ENCODE measurements around the gene MUTYH.
A peak's percentile ranks its signal among the peaks of the same experiment; 100 is the strongest.

Gene MUTYH

GRCh38 chr1:45345014-45345413 lies 4.8 kb upstream of the MUTYH start:
- Histone ChIP-seq H3K9me3 (ENCODE audit: control insufficient read depth, low read length) (no peaks in the 10 kb centered on the region), H3K79me2 (peaks cover 2% of the 10 kb centered on the region), H3K4me2 (ENCODE audit: low read length) (no peak overlapping the region), H2AFZ (no peak overlapping the region), H3K4me3 (ENCODE audit: low read depth, low read length) (no peak overlapping the region), H3K27me3 (ENCODE audit: control insufficient read depth, insufficient read depth, low read length) (no peaks in the 10 kb centered on the region), H3K36me3 (ENCODE audit: control insufficient read depth, insufficient read depth, low read length) (no peaks in the 10 kb centered on the region), H3K9ac (no peak overlapping the region), H3K27ac (no peak overlapping the region), H3K4me1 (peaks cover 28% of the 10 kb centered on the region)
- TF ChIP-seq CTCF (IDR thresholded peaks at IDR 0.05), result no peak

GRCh38 chr1:45344499-45344898 lies 4.3 kb upstream of the MUTYH start:
- Histone ChIP-seq H3K27ac (no peak overlapping the region), H3K4me3 (ENCODE audit: low read depth, low read length) (no peak overlapping the region), H3K36me3 (ENCODE audit: control insufficient read depth, insufficient read depth, low read length) (no peaks in the 10 kb centered on the region), H2AFZ (no peak overlapping the region), H3K9ac (no peak overlapping the region), H3K4me1 (peaks cover 23% of the 10 kb centered on the region), H3K79me2 (peaks cover 2% of the 10 kb centered on the region), H3K27me3 (ENCODE audit: control insufficient read depth, insufficient read depth, low read length) (no peaks in the 10 kb centered on the region), H3K4me2 (ENCODE audit: low read length) (no peak overlapping the region), H3K9me3 (ENCODE audit: control insufficient read depth, low read length) (no peaks in the 10 kb centered on the region)
- no peak for TF ChIP-seq CTCF (IDR thresholded peaks at IDR 0.05)

- Histone ChIP-seq H2AFZ (peak overlapping the region; percentile 78), H3K27me3 (ENCODE audit: control insufficient read depth, insufficient read depth, low read length) (no peaks in the 10 kb centered on the region), H3K4me1 (peaks cover 4% of the 10 kb centered on the region), H3K27ac (peak overlapping the region; percentile 98), H3K79me2 (peaks cover 2% of the 10 kb centered on the region), H3K4me3 (ENCODE audit: low read depth, low read length) (peak overlapping the region; percentile 90), H3K9me3 (ENCODE audit: control insufficient read depth, low read length) (no peaks in the 10 kb centered on the region), H3K36me3 (ENCODE audit: control insufficient read depth, insufficient read depth, low read length) (no peaks in the 10 kb centered on the region), H3K9ac (no peak overlapping the region), H3K4me2 (ENCODE audit: low read length) (peak overlapping the region; percentile 75)
- TF ChIP-seq CTCF (IDR thresholded peaks at IDR 0.05), result no peak
These were observed 701 bp upstream of the MUTYH start for GRCh38 chr1:45340816-45341466.

GRCh38 chr1:45337630-45338325 lies 2.5 kb downstream of the MUTYH start:
- TF ChIP-seq CTCF (IDR thresholded peaks at IDR 0.05), result no peak
- Histone ChIP-seq H3K36me3 (ENCODE audit: control insufficient read depth, insufficient read depth, low read length) (no peaks in the 10 kb centered on the region), H3K79me2 (peaks cover 2% of the 10 kb centered on the region), H3K27ac (no peak overlapping the region), H3K9me3 (ENCODE audit: control insufficient read depth, low read length) (no peaks in the 10 kb centered on the region), H3K4me3 (ENCODE audit: low read depth, low read length) (no peak overlapping the region), H2AFZ (no peak overlapping the region), H3K27me3 (ENCODE audit: control insufficient read depth, insufficient read depth, low read length) (no peaks in the 10 kb centered on the region), H3K9ac (no peak overlapping the region), H3K4me1 (peaks cover 4% of the 10 kb centered on the region), H3K4me2 (ENCODE audit: low read length) (no peak overlapping the region)
